AG10803 (cell line): Measurements from ENCODE around the gene BCAR3.

Source experiments
- DNase-seq: peaks from one replicate; pipeline ENCODE4 v3.0.0; 2010; ENCODE audit warnings: low read depth
- H3K4me3 ChIP-seq: 2 replicates; pipeline ENCODE4 v1.5.1; 2011; ENCODE audit warnings: mild to moderate bottlenecking, low read length, control low read depth
- TF ChIP-seq, protein P1 (sequence below): conservative IDR thresholded peaks from 2 replicates; pipeline ENCODE4 v1.5.1; 2011; ENCODE audit warnings: mild to moderate bottlenecking, low read length, control low read depth, inconsistent platforms

BCAR3 gene

DNA sequence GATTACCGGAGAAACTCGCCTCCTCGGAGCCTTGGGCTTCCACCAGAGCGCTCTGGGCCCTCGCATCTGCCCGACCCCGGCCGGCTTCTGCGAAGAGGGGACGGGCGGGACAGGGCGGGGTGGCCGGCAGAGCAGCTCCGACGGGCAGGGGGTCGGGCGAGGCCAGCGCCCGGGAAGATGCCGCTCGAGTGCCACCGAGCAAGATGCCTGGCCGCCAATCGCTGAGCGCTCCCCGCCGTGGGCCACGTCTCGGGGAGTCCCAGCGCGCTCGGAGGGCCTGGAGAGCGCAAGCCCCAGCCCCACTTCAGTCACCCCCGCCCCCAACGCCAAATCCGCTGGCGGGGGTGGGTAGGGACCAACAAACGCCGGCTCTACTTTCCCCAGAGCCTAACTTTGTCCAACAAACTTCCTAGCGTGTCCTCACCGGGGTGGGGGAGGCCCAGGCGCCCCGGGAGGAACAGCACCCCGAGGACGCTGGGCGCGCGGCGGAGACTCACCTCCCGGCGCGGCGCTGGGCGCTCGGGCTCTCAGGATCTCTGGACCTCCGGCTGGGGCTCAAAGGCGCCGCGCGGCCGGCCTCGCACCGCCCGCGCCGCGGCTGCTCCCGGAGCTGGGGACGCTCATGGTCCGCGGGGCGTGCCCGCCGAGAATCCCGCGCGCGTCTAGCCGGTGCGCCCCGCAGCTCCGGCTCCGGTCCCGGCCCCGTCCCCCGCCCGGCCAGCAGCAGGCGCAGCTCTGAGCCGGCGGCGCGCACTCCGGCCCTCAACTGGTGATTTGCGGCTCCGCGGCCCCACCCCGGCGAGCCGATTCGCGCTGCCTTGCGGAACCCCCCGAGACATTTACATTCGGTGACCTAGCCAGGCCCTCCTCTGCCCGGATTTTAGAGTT is at the start of gene BCAR3:
BCAR3 (minus strand) TSS at position 737 of the 888 bp plus-strand sequence. CDS start 6,907 bp downstream, outside the sequence.
- TF ChIP-seq, protein P1, sequence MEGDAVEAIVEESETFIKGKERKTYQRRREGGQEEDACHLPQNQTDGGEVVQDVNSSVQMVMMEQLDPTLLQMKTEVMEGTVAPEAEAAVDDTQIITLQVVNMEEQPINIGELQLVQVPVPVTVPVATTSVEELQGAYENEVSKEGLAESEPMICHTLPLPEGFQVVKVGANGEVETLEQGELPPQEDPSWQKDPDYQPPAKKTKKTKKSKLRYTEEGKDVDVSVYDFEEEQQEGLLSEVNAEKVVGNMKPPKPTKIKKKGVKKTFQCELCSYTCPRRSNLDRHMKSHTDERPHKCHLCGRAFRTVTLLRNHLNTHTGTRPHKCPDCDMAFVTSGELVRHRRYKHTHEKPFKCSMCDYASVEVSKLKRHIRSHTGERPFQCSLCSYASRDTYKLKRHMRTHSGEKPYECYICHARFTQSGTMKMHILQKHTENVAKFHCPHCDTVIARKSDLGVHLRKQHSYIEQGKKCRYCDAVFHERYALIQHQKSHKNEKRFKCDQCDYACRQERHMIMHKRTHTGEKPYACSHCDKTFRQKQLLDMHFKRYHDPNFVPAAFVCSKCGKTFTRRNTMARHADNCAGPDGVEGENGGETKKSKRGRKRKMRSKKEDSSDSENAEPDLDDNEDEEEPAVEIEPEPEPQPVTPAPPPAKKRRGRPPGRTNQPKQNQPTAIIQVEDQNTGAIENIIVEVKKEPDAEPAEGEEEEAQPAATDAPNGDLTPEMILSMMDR: no peak; the same call in 1 of the 2 replicates
- peak; percentile 83 for DNase-seq
- H3K4me3 ChIP-seq: peak within 1 kb of the TSS; percentile 65

DNA sequence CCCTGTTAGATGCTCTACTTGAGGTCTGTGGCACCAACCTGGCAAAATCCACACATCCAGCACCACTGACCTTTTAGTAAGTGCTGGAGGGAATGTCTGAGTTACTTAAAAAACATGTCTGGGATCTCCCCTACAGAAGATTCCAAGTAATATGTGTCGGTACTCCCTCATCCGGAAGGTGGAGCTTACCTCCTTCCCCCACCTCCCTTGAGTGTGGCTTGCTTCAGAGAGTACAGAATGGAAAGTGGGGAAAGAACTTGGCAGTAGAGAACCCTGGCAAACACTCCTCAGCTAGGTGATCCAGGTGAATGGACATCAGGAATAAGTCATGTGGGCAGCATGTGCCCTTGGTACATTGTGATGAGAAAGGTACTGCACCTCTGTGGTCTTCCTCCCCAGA is 49.0 kb upstream of the BCAR3 start:
- no peak overlapping the region for H3K4me3 ChIP-seq
- TF ChIP-seq, protein P1: no peak
- no peak for DNase-seq

DNA sequence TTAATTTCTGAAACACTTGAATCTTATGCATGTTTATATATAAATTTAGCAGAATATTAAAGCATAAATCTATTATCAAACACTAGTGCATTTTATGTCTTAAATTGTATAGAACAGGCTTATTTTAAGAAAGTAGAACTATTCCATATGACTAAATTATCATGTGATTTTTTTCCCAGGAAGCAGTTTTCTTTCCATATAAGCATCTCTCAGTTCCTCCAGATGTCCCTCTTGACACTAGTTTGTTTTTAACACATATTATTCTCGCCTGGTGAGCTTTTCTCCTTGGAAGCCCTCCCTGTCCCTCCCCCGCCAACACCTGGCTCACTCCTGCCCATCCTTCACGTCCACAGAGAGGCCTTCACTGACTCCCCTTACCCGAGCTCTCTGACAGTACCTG is 48.3 kb upstream of the BCAR3 start:
- TF ChIP-seq, protein P1: no peak
- H3K4me3 ChIP-seq: no peak overlapping the region
- DNase-seq: no peak

DNA sequence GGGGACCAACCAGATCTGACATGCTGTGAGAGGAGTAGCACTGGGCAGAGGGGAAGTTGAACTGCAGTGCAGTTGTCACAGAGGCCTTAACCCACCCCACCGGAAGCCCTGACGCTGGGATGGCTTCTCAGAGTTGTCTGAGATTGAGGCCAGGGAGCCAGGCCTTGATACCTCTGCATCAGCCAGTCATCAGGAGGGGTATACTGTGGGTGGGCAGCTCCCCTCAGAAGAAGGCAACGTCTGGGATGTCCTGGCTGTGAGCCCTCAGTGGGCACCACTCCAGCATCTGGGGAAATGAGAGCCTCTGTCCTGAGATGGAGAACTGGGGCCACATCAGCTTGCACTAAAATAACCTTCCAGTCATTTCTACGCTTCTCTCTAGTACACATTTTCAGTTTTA is 47.9 kb upstream of the BCAR3 start:
- DNase-seq: no peak
- TF ChIP-seq, protein P1: no peak

DNA sequence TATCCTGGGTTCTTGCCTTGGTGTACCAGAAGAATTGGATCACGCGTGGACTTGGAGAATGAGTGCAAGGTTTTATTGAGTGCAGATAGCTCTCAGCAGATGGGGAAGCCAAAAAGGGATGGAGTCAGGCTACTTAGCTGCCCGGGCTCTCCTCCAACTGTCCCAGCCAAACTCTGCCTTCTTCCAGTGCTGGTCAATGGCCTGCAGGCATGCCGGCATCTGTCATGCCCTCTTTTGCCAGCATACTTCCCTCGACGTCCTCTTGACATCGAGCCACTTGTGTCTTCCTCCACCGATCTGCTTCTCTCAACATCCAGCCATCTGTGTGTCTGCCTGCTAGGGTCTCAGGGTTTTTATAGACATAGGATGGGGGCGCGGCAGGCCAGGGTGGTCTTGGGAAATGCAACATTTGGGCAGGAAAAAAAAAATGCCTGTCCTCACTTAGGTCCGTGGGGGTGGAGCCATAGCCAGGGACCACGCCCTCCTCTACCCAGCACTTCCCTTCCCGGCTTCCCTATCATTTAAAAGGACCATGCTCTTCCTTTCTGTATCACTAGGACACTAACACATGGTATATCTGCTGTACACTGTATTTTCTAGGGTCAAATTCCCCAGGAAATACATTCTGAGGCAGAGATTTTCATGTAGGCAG is 47.0 kb upstream of the BCAR3 start:
- H3K4me3 ChIP-seq: no peak overlapping the region
- DNase-seq: peak; percentile 43
- TF ChIP-seq, protein P1: no peak

More for the DNA sequence above, 47.9 kb upstream of the BCAR3 start:
- H3K4me3 ChIP-seq: no peak overlapping the region

DNA sequence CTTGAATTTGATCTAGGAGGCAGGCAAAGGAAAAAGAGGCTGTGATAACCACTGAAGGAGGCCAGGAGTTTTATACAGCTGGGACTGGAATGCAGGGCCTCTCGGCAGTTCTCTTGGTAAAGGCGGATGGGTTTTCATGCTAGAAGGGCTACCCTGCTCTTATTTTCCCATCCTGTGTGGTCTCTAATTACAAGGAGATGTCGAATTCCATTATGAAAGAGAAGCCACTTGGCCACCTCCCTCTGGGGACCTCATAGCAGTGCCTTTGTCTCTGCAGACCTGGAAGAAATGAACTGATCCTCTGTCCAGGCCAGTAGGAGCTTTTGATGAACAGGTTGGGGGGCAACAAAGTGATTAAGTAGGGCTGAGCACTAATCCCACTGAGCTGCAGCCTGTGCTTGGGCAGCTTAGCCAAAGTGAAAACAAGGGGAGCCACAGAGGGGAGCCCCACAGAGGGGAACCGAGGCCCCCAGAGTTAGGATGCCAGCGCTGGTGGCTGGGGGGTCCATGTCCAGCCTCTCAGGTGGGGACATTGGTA is 42.2 kb upstream of the BCAR3 start:
- no peak overlapping the region for H3K4me3 ChIP-seq
- TF ChIP-seq, protein P1: no peak
- DNase-seq: no peak
